ENCODE measurements around the gene IER2.
A peak's percentile ranks its signal among the peaks of the same experiment; 100 is the strongest.
"Not testable (repeated sequence)": the region's sequence is repeated elsewhere in the genome, so short reads cannot be mapped to it uniquely, and the experiment has no call there.

Gene IER2

DNA sequence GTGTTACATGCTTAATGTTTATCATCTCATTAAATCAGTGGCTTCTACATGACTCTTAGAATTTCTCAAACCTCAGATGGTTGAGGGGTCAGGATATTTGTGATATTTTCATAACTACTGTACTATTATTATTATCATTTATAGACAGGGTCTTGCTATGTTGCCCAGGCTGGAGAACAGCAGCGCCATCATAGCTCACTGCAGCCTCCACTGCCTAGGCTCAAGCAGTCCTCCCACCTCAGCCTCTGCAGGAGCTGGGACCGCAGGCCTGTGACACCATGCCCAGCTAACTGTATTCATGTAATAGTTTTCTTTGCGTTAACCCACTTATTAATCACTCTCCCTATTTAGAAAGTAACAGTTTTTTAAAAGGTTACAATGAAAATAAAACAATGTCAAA, 9.5 kb downstream of the IER2 start:
- POLR2A ChIA-PET, result no interaction called here
- no peak for DNase-seq (ENCODE audit: extremely low spot score)
- no peak for TF ChIP-seq ELF4 (IDR thresholded peaks at IDR 0.05)
- no peak for TF ChIP-seq LEF1 (IDR thresholded peaks at IDR 0.05; ENCODE audit: borderline replicate concordance)
- CTCF ChIA-PET, result no interaction called here

DNA sequence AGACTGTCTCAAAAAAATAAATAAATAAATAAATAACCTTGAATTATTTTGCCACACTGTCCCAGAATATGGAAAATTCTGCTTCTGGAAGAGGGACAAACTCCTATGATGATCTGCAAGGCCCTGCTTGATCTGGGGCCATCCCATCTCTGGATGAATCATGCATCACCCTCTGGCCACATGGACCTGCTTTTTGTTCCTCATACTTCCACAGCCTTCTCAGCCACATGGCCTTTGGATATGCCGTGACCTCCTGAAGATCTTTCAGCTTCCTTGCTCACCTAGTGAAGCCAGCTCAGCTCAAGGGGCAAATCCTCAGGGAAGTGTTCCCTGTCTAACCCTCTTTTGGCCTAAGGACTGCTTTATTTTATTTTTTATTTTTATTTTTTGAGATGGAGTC, 10.3 kb downstream of the IER2 start:
- CTCF ChIA-PET, result no interaction called here
- POLR2A ChIA-PET, result interaction anchor here (5.0 kb wide), 1 partner anchor 8 kb away, joined by 66 read pairs; no protein-coding TSS in a partner anchor
- no peak for TF ChIP-seq L3MBTL2 (conservative IDR thresholded peaks at IDR 0.05)
- no peak for TF ChIP-seq ELF4 (IDR thresholded peaks at IDR 0.05)
- no peak for TF ChIP-seq FOXK2 (IDR thresholded peaks at IDR 0.05)
- TF ChIP-seq HDGF (IDR thresholded peaks at IDR 0.05; ENCODE audit: borderline replicate concordance), result no peak
- no peak for TF ChIP-seq FOXM1 (IDR thresholded peaks at IDR 0.05; ENCODE audit: borderline replicate concordance)
- DNase-seq (ENCODE audit: extremely low spot score), result no peak

DNA sequence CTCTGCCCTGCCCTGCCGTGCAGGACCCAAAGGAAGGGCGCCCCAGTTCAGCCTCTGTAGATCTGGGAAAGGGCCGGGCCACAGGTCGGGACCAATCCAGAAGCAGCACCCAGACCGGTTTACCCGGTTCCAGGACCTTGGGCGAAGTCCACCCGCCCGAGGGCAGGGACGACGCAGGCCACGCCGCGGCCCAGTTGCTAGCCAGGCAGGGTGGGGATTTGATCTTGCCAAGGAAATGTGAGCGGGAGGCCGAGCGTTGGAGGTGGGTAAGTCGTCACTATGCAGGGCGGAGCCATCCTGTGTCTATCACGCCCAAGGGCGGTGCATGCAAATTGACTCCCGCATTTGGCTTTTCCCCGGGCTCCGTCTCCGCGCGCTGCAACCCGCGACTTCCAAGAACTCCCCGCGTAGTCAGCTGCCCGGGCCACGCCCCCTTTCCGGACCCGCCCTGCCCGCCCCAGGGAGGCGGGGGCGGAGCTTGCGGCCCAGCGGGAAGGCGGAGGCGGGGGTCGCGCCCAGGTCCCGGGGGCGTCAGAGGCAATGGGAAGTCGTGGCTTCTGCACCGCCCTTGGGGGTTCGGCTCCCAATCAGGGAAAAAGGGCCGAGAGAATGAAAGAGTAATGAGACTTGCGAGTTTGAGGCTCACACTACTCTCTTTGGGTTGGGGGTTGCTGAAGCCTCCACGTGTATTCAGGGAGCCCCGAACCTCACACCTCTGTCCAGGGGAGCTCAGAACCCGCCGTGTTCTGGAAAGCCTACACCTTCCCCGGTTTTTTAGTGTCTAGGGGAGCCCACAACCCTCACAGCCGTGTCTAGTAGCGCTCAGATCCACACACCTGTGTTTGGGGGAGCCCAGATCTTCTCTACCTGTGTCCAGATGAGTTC, 12.8 kb downstream of the IER2 start:
- DNase-seq (ENCODE audit: extremely low spot score), result peak; percentile 91
- POLR2A ChIA-PET, result interaction anchor here (0.8 to 5.0 kb wide), 12 partner anchors 8 to 1351 kb away, joined by 3 to 66 read pairs (median 4); partner anchors contain the start of genes IER2, NACC1 and STX10
- CTCF ChIA-PET, result interaction anchor here (1.3 kb wide), 1 partner anchor 13 kb away, joined by 3 read pairs; the partner anchor contains the start of genes IER2 and STX10
- TF ChIP-seq, protein P1, sequence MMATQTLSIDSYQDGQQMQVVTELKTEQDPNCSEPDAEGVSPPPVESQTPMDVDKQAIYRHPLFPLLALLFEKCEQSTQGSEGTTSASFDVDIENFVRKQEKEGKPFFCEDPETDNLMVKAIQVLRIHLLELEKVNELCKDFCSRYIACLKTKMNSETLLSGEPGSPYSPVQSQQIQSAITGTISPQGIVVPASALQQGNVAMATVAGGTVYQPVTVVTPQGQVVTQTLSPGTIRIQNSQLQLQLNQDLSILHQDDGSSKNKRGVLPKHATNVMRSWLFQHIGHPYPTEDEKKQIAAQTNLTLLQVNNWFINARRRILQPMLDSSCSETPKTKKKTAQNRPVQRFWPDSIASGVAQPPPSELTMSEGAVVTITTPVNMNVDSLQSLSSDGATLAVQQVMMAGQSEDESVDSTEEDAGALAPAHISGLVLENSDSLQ (IDR thresholded peaks at IDR 0.05), result peak; percentile 95
- TF ChIP-seq ELF4 (IDR thresholded peaks at IDR 0.05) (no peak), L3MBTL2 (conservative IDR thresholded peaks at IDR 0.05) (peak; percentile 50)

DNA sequence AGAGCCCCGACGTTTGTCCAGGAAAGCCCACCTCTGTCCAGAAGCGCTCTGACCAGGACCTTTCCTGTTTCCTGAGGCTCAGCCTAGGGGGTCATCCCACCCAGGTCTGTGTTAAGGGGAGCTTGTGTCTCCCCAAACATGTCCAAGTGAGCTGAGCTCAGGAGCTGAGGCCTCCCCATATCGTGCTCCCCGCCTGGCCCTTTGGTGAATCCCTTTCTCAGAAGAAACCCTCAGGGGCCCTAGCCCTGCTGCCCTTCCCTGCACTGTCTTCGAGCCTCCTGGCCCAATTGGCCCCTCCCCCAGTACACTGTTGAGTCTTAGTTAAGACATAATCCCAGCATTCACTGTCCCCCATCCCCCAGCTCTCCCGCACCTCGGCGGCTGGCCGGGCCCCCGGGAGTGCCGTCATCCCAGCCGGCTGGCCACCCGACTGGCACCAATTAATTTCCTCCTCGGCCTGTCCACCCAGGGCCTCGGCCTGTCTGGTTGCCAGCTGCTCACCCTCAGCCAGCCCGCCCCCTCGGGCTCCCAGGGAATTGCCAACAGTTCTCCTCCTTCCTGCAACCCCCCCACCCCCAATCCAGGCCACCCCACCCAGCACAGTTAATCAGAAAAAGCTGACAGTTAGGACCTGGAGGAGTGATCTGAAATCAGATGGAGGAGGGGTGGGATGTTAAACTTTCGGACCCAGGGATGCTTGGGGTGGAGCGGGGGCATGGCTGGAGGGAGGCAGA, 13.6 kb downstream of the IER2 start:
- POLR2A ChIA-PET, result interaction anchor here (0.9 to 5.0 kb wide), 12 partner anchors 7 to 1350 kb away, joined by 3 to 66 read pairs (median 4); partner anchors contain the start of genes IER2, NACC1 and STX10
- no peak for TF ChIP-seq FOXK2 (IDR thresholded peaks at IDR 0.05)
- TF ChIP-seq, protein P1 (IDR thresholded peaks at IDR 0.05), result peak; percentile 60
- CTCF ChIA-PET, result interaction anchor here (1.3 kb wide), 1 partner anchor 13 kb away, joined by 3 read pairs; the partner anchor contains the start of genes IER2 and STX10
- DNase-seq (ENCODE audit: extremely low spot score), result no peak

DNA sequence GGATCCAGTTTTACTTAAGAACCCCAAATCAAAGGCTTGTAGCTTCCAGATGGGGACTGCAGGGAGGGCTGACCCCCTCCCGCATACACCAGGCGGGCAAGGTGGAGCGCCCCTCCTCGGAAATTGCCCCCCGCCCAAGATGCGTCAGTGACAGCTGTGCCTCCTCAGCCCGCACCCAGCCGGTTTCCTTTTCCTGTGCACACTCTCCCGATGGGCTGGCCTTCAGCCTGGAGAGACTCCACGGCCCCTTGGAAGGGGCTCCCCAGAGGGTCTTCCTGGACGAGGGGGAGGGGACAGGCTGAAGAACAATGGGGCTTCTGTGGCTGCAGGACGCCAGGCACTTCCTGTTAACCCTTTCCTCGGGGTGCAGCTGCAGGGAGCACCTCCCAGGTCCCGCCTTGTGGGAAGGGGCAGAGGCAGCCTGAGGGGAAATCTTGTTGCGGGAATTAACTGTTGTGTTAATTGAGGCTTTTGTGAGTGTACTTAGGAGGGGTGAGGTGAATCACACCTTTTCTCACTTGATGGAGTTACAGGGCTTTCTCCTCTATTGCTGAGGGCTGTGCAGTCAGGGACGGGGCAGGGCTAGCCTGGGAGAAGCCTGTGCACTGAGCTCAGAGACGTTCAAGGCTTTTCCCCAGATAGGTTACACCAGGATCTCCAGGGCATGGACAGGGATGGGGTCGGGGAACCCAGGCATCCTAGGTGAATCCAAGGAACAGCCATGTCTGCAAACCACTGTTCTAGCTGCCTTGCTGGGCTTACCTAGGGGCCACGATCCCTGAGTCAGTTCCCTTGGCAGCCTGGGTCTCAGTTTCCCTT, 14.3 kb downstream of the IER2 start:
- CTCF ChIA-PET, result interaction anchor here (0.6 to 0.7 kb wide), 2 partner anchors 9 to 557 kb away, joined by 3 read pairs; no protein-coding TSS in a partner anchor
- DNase-seq (ENCODE audit: extremely low spot score), result peak; percentile 7
- no peak for TF ChIP-seq FOXA1 (IDR thresholded peaks at IDR 0.05)
- TF ChIP-seq ELF4 (IDR thresholded peaks at IDR 0.05), result peak; percentile 53
- no peak for TF ChIP-seq NFRKB (IDR thresholded peaks at IDR 0.05)
- POLR2A ChIA-PET, result interaction anchor here (0.8 to 5.0 kb wide), 6 partner anchors 8 to 47 kb away, joined by 3 to 66 read pairs (median 6); partner anchors contain the start of gene NACC1

DNA sequence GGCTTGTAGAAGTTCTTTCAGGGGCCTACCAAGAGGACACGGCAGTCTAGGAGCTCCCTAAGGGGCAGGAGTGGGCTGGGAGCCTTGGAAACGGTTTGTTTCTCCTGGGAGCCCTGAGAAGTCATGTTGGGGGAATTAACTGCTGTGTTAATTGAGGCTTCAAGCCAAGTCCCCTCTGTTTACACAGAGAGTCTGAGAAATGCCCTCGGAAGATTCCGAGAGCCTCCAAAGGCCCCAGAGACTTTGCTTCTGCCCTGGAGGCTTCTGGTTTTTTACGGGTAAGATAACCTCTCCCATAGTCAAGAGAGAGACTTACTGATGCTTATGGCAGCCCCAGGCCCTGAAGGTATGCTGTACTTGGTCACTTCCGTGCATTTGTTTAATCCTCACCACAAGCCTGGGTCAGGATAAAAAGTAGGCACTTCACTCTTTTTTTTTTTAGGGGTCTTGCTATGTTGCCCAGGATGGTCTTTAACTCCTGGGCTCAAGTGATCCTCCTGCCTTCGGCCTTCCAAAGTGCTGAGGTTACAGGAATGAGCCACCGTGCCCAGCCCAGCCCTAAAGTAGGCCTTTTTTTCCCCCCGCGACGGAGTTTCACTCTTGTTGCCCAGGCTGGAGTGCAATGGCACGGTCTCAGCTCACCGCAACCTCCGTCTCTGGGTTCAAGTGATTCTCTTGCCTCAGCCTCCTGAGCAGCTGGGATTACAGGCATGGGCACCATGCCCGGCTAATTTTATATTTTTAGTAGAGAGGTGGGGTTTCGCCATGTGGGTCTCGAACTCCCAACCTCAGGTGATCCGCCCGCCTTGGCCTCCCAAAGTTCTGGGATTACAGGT, 15.2 kb downstream of the IER2 start:
- TF ChIP-seq ZNF384 (IDR thresholded peaks at IDR 0.05), result no peak
- no peak for TF ChIP-seq TARDBP (IDR thresholded peaks at IDR 0.05)
- no peak for TF ChIP-seq ARNT (IDR thresholded peaks at IDR 0.05)
- no peak for TF ChIP-seq FOXM1 (IDR thresholded peaks at IDR 0.05; ENCODE audit: borderline replicate concordance)
- no peak for TF ChIP-seq LEF1 (IDR thresholded peaks at IDR 0.05; ENCODE audit: borderline replicate concordance)
- no peak for TF ChIP-seq CTBP1 (IDR thresholded peaks at IDR 0.05; ENCODE audit: borderline replicate concordance)
- no peak for TF ChIP-seq SP1 (IDR thresholded peaks at IDR 0.05)
- TF ChIP-seq ELF4 (IDR thresholded peaks at IDR 0.05), result no peak
- TF ChIP-seq, protein P1 (IDR thresholded peaks at IDR 0.05), result no peak
- TF ChIP-seq L3MBTL2 (conservative IDR thresholded peaks at IDR 0.05), result no peak
- ChIA-PET CTCF (interaction anchor here (0.6 to 0.7 kb wide), 2 partner anchors 8 to 556 kb away, joined by 3 read pairs; no protein-coding TSS in a partner anchor), POLR2A (interaction anchor here (0.8 to 5.0 kb wide), 3 partner anchors 9 to 13 kb away, joined by 4 to 66 read pairs (median 4); no protein-coding TSS in a partner anchor)
- DNase-seq (ENCODE audit: extremely low spot score), result no peak

DNA sequence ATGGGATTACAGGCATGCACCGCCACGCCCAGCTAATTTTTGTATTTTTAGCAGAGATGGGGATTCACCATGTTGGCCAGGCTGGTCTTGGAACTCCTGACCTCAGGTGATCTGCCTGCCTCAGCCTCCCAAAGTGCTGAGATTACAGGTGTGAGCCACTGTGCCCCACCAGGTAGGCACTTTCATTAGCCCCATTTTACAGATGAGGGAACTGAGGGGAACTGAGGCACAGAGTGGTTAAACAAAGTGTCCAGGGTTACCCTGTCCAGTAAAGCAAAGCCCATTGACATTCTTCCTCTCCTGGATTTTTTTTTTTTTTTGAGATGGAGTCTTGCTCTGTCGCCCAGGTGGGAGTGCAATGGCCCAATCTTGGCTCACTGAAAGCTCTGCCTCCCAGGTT, 15.9 kb downstream of the IER2 start:
- POLR2A ChIA-PET; CTCF ChIA-PET; DNase-seq (ENCODE audit: extremely low spot score): not testable (repeated sequence)
